ENCODE data around the gene SPAAR.

DNA sequence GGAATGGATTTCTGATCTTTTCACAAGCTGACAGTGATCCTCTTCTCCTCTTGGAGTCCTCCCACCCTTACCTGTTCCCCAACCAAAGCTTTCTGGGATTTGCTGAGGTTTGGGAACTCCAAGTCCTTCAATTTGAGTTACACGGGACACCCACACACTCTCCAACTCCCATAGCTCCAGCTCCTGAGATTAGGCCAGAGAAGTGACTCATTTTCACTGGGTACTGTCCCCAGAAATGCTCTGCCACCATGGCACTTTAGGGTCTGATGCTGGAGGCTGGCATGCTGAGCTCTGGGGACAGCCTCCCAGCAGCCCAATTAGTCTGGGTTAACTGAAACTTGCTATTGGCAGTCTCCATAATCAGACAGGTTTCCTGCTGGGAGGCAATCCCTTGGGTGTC, 17.2 kb upstream of the SPAAR start:
- TF ChIP-seq, protein P1, sequence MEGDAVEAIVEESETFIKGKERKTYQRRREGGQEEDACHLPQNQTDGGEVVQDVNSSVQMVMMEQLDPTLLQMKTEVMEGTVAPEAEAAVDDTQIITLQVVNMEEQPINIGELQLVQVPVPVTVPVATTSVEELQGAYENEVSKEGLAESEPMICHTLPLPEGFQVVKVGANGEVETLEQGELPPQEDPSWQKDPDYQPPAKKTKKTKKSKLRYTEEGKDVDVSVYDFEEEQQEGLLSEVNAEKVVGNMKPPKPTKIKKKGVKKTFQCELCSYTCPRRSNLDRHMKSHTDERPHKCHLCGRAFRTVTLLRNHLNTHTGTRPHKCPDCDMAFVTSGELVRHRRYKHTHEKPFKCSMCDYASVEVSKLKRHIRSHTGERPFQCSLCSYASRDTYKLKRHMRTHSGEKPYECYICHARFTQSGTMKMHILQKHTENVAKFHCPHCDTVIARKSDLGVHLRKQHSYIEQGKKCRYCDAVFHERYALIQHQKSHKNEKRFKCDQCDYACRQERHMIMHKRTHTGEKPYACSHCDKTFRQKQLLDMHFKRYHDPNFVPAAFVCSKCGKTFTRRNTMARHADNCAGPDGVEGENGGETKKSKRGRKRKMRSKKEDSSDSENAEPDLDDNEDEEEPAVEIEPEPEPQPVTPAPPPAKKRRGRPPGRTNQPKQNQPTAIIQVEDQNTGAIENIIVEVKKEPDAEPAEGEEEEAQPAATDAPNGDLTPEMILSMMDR (IDR thresholded peaks at IDR 0.05; ENCODE audit: low read depth, low read length, missing input control) = no peak
- TF ChIP-seq RXRA (IDR thresholded peaks at IDR 0.05) = no peak
- TF ChIP-seq TAF1 (conservative IDR thresholded peaks at IDR 0.05) = no peak
- TF ChIP-seq RAD21 (IDR thresholded peaks at IDR 0.05) = no peak

All from liver (tissue), 3 donors.